HG03025 (cell line): Measurements from ENCODE around the gene ZNF397.

Source experiments
- ATAC-seq: cut with Tn5 transposase; IDR thresholded peaks from one replicate; pipeline ENCODE4 v1.9.1; 2021; ENCODE audit warnings: mild to moderate bottlenecking, moderate library complexity; ENCODE audit not compliant: unreplicated experiment, low FRiP score

The ZNF397 gene

DNA sequence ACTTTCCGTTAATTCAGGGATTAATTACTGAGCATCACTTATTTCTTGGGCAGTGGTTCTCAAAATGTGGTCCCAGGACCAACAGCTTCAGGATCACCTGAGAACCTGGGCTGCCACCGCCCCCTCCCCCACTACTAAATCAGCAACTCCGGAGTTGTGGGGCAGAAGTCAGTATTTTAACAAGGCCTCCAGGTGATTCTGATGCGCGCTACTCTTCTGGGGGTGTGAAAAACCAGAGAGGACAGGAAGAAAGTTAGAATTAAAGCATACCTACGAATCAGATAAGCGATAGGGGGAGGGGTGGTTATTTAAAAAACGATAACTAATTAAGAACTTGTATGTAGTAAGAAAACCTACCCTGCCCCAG lies 48.9 kb downstream of the ZNF397 start:
- ATAC-seq = peak; percentile 33

GRCh38 chr18:35290094-35290735 lies 49.4 kb downstream of the ZNF397 start, which contains the start of gene ZSCAN30:
ZSCAN30 (minus strand) TSS chr18:35290229; CDS start chr18:35264352, 25,877 bp downstream.
- ATAC-seq = peak; percentile 89

DNA sequence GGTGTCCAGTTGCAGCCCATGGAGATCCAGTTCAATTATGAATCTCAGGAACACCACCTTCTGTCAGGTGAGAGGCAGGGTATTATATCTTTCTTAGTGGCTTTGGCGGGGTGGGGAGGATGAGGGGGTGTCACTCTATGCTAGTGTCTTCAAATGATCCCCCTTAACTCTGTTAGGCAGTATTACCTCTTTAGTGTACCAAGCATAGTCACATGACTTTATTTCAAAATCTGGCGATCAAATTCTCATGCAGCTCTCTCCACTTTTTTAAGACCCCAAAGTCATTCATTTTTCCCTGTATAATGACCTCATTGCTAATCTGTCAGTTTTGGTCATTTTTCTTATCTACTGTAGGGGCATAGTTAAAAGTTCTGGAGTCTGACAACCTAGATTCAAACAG lies 50.3 kb downstream of the ZNF397 start:
- no peak for ATAC-seq

GRCh38 chr18:35296060-35296459 lies 55.2 kb downstream of the ZNF397 start:
- ATAC-seq = no peak

DNA sequence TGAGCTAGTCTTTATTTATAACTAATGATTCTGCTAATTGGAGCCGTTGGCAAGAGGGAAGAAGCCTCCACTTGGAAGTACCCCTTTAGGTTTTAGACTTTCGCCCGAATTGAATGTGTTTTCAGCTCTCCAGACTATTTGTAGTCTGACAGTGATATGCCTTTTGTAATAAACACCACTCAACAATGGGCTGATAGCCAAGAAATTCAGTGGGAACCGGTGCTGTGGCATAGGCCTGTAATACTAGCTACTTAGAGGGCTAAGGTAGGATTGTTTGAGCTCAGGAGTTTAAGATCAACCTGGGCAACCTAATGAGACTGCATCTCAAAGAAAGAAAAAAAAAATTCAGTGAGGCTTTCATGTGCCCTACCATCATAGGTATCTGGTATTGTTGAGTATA lies 62.8 kb downstream of the ZNF397 start:
- ATAC-seq = no peak

DNA sequence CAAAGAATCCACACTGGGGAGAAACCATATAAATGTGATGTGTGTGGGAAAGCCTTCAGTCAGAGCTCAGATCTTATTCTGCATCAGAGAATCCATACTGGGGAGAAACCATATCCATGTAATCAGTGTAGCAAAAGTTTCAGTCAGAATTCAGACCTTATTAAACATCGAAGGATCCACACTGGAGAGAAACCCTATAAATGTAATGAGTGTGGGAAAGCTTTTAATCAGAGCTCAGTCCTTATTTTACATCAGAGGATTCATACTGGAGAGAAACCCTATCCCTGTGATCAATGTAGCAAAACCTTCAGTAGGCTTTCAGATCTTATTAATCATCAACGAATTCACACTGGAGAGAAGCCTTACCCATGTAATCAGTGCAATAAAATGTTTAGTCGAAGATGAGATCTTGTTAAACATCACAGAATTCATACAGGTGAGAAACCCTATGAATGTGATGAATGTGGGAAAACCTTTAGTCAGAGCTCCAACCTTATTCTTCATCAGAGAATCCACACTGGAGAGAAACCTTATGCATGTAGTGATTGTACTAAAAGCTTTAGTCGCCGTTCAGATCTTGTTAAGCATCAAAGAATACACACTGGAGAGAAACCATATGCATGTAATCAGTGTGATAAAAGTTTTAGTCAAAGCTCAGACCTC lies 65.9 kb downstream of the ZNF397 start:
- no peak for ATAC-seq
